GM19468 (cell line): ENCODE measurements around the gene PYROXD2.
"Not testable (repeated sequence)": the region's sequence is repeated elsewhere in the genome, so short reads cannot be mapped to it uniquely, and the experiment has no call there.

ENCODE experiments used
- ATAC-seq: cut with Tn5 transposase; IDR thresholded peaks from one replicate; pipeline ENCODE4 v1.9.1; 2021; ENCODE audit warnings: mild to moderate bottlenecking, moderate library complexity, moderate number of reproducible peaks; ENCODE audit not compliant: unreplicated experiment; ENCODE audit errors: extremely low read depth

Gene PYROXD2

GRCh38 chr10:98370831-98371820 lies 43.9 kb downstream of the PYROXD2 start:
- ATAC-seq = no peak

DNA sequence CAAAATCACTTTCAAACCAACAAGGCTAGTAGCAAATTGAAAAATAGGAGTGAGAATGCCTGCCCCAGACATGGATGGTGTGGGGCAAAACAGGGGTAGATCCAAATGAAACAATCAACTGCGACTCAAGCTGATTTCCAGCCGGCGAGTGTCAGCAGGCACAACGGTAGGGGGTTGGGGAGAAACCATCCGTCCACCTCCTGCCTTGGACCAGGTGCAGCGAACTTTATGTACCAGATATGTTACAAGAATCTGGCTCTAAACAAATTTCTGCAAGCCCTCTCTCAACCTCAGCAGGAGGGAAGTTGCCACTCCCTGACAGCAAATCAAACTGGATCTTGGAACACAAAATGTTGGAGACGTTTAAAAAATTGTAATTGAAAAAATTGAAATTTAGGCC lies 45.2 kb downstream of the PYROXD2 start:
- ATAC-seq = no peak

GRCh38 chr10:98368644-98369043 lies 46.3 kb downstream of the PYROXD2 start:
- no peak for ATAC-seq

- ATAC-seq = no peak
These were observed 47.2 kb downstream of the PYROXD2 start for GRCh38 chr10:98367604-98368451.

DNA sequence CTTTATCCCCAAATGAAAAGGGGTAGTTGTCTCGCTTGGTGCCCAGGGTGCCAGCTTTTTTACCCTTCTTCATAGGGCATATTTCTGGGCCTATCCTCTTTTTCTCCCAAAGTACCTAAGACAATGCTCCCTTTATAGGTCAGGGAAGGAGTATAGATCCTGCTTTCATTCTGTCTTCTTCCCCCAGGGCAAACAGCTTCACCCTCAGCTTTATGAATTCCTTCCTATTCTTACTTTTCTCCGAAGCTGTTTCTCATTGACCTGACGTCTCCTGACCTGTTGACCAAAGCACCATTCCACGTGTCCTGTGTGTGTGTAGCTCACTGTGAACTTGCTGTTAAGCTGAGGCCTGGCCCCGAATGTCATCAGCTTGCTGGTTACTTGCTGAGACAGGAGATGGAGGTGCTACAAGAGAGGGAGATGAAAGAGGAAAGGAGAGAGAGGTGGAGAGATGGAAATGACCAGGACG lies 48.9 kb downstream of the PYROXD2 start:
- ATAC-seq = no peak

GRCh38 chr10:98365406-98366061 lies 49.4 kb downstream of the PYROXD2 start:
- ATAC-seq = no peak

- ATAC-seq = no peak
These were observed 50.4 kb downstream of the PYROXD2 start for GRCh38 chr10:98364432-98365102.

- ATAC-seq = no peak
These were observed 51.8 kb downstream of the PYROXD2 start for GRCh38 chr10:98363220-98363619.

- ATAC-seq = peak; percentile 94
These were observed 53.6 kb downstream of the PYROXD2 start for GRCh38 chr10:98361131-98362025.

- ATAC-seq = no peak
These were observed 57.7 kb downstream of the PYROXD2 start for GRCh38 chr10:98357194-98357822.

- ATAC-seq = no peak
These were observed 60.5 kb downstream of the PYROXD2 start for GRCh38 chr10:98354491-98354890.

GRCh38 chr10:98353170-98353569 lies 61.8 kb downstream of the PYROXD2 start:
- no peak for ATAC-seq

DNA sequence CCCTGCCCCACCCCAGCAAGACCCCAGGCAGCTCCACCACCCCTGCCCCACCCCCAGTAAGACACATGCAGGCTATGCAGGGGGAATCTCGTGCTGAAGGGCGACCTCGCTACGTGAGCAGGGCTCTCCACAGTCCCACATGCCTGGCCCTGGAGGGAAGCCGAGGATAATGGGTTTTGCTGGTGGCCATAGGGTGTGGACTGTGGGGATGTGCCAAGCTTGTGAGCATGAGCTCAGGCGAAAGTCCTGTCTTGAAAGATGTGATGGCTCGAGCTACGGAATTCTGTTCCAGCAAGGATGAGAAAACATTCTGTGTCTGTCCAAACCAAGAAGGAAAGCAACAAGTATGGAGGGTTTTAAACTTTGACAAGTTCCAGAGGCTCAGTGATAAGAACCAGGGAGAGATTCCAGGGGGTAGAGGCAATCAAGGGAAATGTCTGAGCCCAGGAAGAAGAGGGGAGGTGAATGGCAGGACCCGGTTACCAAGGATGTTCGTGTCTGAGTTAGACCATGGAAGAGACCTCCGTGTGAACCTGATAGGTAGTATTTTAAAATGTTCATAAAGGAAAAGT lies 63.1 kb downstream of the PYROXD2 start:
- no peak for ATAC-seq

DNA sequence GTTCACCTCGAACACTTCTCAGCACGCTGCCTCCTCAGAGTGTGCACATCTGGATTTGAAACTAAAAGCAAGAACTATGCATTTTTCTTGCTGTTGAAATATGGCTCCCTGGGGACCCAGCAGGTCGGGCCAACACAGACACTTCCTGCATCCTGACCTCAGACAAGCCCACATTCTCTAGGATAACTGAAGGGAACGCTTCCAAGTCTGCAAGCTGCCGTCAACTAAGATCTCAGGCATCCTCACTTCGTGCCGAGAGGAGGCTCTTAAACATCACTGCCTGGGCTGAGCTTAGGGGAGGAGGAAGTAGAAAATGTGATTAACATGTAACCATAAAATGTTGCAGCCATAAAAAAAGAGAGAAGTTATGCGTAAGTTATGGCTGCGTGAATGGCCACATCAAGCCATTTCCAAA lies 65.5 kb downstream of the PYROXD2 start:
- ATAC-seq = no peak

GRCh38 chr10:98346847-98347246 lies 68.1 kb downstream of the PYROXD2 start:
- ATAC-seq = no peak

DNA sequence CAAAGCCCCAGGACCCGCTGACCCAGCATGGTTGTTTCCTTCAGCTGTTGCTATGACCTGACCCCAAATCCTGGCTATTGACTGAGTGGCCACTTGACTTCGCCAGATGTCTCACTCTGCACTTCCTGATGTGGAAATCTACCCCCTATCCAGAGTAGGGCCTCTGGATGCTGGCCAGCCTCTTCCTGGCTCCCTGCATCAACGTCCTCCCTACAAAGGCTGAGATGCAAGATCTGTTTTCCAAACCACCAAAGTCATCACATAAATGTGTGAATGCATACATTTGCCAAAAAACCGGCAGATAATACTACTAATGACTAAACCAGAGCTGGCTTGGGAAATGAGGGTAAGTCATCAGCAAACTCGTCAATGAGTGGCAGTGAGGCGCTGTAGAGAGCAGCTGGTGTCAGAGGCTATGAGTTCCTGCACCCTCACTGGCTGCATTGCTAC lies 70.4 kb downstream of the PYROXD2 start:
- ATAC-seq = no peak

- ATAC-seq = not testable (repeated sequence)
These were observed 73.3 kb downstream of the PYROXD2 start for GRCh38 chr10:98341701-98342100.

GRCh38 chr10:98340940-98341310 lies 74.1 kb downstream of the PYROXD2 start:
- ATAC-seq = no peak
